Ecto neural progenitor cell (in vitro differentiated cells): ENCODE measurements around the gene LBX2.

ENCODE experiments used
- DNase-seq: peaks from one replicate; pipeline ENCODE4 v3.0.0-alpha.2; 2018; ENCODE audit warnings: low spot score

The LBX2 gene

GRCh38 chr2:74457129-74457548 is 42.3 kb downstream of the LBX2 start:
- DNase-seq = no peak

GRCh38 chr2:74454654-74455511 is 44.5 kb downstream of the LBX2 start, which contains the start of gene INO80B:
TSS of gene INO80B (plus strand) at chr2:74455087. CDS start at chr2:74455117, 30 bp downstream.
- peak; percentile 97 for DNase-seq

- no peak for DNase-seq
Observed at GRCh38 chr2:74450570-74451190, 48.7 kb downstream of the LBX2 start.

- no peak for DNase-seq
Observed at GRCh38 chr2:74448771-74449170, 50.6 kb downstream of the LBX2 start.
